ENCODE measurements around the gene LGI4.

GRCh38 chr19:35161434-35161743 is 26.5 kb upstream of the LGI4 start:
- no peak for TF ChIP-seq SNAI2 (CRISPR knock-in tag; IDR thresholded peaks at IDR 0.05)
- TF ChIP-seq ARNTL (CRISPR knock-in tag; IDR thresholded peaks at IDR 0.05; ENCODE audit: borderline replicate concordance, low read depth) = no peak
- TF ChIP-seq ESRRG (CRISPR knock-in tag; IDR thresholded peaks at IDR 0.05) = no peak
- no peak for TF ChIP-seq ZNF565 (CRISPR knock-in tag; conservative IDR thresholded peaks at IDR 0.05; ENCODE audit: low read depth)
- no peak for TF ChIP-seq RARB (CRISPR knock-in tag; IDR thresholded peaks at IDR 0.05)
- TF ChIP-seq BACH2 (CRISPR knock-in tag; IDR thresholded peaks at IDR 0.05; ENCODE audit: borderline replicate concordance) = no peak
- TF ChIP-seq ZC3H10 (CRISPR knock-in tag; IDR thresholded peaks at IDR 0.05) = no peak
